NCI-H2227 (cell line): ENCODE measurements around the gene UGGT2.
"Not testable (repeated sequence)": the region's sequence is repeated elsewhere in the genome, so short reads cannot be mapped to it uniquely, and the experiment has no call there.

Source experiments
- DNase-seq: peaks from one replicate; lab custom pipeline; 2025; ENCODE audit not compliant: unreplicated experiment; lab: John Stamatoyannopoulos, UW

The UGGT2 gene

GRCh38 chr13:95970878-95971277, 82.3 kb downstream of the UGGT2 start:
- no peak for DNase-seq

- DNase-seq, result no peak
Observed at GRCh38 chr13:95968906-95969305, 84.3 kb downstream of the UGGT2 start.

GRCh38 chr13:95957331-95957730, 95.9 kb downstream of the UGGT2 start:
- DNase-seq, result no peak

- DNase-seq, result no peak
Observed at GRCh38 chr13:95956589-95957148, 96.5 kb downstream of the UGGT2 start.

GRCh38 chr13:95955719-95956118, 97.5 kb downstream of the UGGT2 start:
- no peak for DNase-seq

GRCh38 chr13:95955255-95955654, 97.9 kb downstream of the UGGT2 start:
- DNase-seq, result no peak

GRCh38 chr13:95954266-95954665, 98.9 kb downstream of the UGGT2 start:
- DNase-seq, result no peak

- no peak for DNase-seq
Observed at GRCh38 chr13:95950103-95950502, 103.1 kb downstream of the UGGT2 start.

GRCh38 chr13:95948656-95949055, 104.5 kb downstream of the UGGT2 start:
- no peak for DNase-seq

- DNase-seq, result no peak
Observed at GRCh38 chr13:95937714-95938320, 115.4 kb downstream of the UGGT2 start.

- no peak for DNase-seq
Observed at GRCh38 chr13:95931300-95932025, 121.7 kb downstream of the UGGT2 start.

- DNase-seq, result no peak
Observed at GRCh38 chr13:95929430-95929829, 123.8 kb downstream of the UGGT2 start.

- DNase-seq, result not testable (repeated sequence)
Observed at GRCh38 chr13:95928367-95928906, 124.8 kb downstream of the UGGT2 start.

GRCh38 chr13:95926231-95926630, 127.0 kb downstream of the UGGT2 start:
- no peak for DNase-seq

- DNase-seq, result no peak
Observed at GRCh38 chr13:95924389-95924994, 128.7 kb downstream of the UGGT2 start.

- DNase-seq, result no peak
Observed at GRCh38 chr13:95921485-95921884, 131.7 kb downstream of the UGGT2 start.

GRCh38 chr13:95920485-95920884, 132.7 kb downstream of the UGGT2 start:
- no peak for DNase-seq

- DNase-seq, result no peak
Observed at GRCh38 chr13:95918860-95919259, 134.3 kb downstream of the UGGT2 start.

GRCh38 chr13:95914991-95915501, 138.2 kb downstream of the UGGT2 start:
- no peak for DNase-seq

GRCh38 chr13:95906999-95907398, 146.2 kb downstream of the UGGT2 start:
- DNase-seq, result no peak

- no peak for DNase-seq
Observed at GRCh38 chr13:95903569-95903968, 149.6 kb downstream of the UGGT2 start.

- no peak for DNase-seq
Observed at GRCh38 chr13:95902741-95903140, 150.5 kb downstream of the UGGT2 start.
